Measurements from ENCODE around the gene GSTM3. TPM values are rescaled to one million over a fixed set of nuclear protein-coding genes. Genes with fewer than 3 reads are reported as not detected.

The GSTM3 gene
- total and polyA plus RNA-seq, 10 of the 15 experiments (the other 5 are each of a cell fraction or from before 2014, with no cell fraction given): not detected

- no peak for TF ChIP-seq GABPA (IDR thresholded peaks at IDR 0.05; ENCODE audit: low read depth)
- TF ChIP-seq SPI1 (IDR thresholded peaks at IDR 0.05; ENCODE audit: borderline replicate concordance, insufficient read depth, low read depth, low read length): no peak
- no peak for TF ChIP-seq ZNF384 (IDR thresholded peaks at IDR 0.05; ENCODE audit: borderline replicate concordance, low read depth, low read length)
- TF ChIP-seq POLR2AphosphoS2 (IDR thresholded peaks at IDR 0.05; ENCODE audit: low read depth, low read length): no peak
These were observed 37.3 kb upstream of the GSTM3 start (continued) for GRCh38 chr1:109777980-109778625.

GRCh38 chr1:109777436-109777835 is 36.6 kb upstream of the GSTM3 start:
- SMC1A ChIA-PET (ENCODE audit: uncharacterized antibody, unreplicated experiment): interaction anchor here (0.7 to 23.1 kb wide), 18 partner anchors 10 to 260 kb away, joined by 3 to 431 read pairs (median 4); partner anchors contain the start of gene AHCYL1
- WGBS (ENCODE audit: insufficient coverage, insufficient replicate concordance, low lambda C conversion rate, missing lambda C conversion rate): 73% methylated on average over 7 of the region's 7 CpGs
- in situ Hi-C loops (cut with MboI): loop anchor here (5.0 kb wide), 1 partner anchor 205 kb away; the partner anchor contains the start of gene AHCYL1
- intact Hi-C loops (cut with micrococcal nuclease; ENCODE audit: unreplicated experiment): loop anchor here (1.0 to 5.0 kb wide), 3 partner anchors 135 to 234 kb away; partner anchors contain the start of genes AHCYL1 and CSF1
- H3K27ac ChIP-seq (ENCODE audit: control insufficient read depth, insufficient read depth): no peak overlapping the region
- CTCF ChIA-PET: interaction anchor here (0.6 to 27.2 kb wide), 39 partner anchors 9 to 303 kb away, joined by 3 to 759 read pairs (median 4); partner anchors contain the start of genes AHCYL1, GNAI3 and STRIP1
- RAD21 ChIA-PET (ENCODE audit: unreplicated experiment): interaction anchor here (0.6 to 14.8 kb wide), 16 partner anchors 11 to 683 kb away, joined by 3 to 390 read pairs (median 4); partner anchors contain the start of gene AHCYL1
- DNase-seq (ENCODE audit: low read depth, low spot score) (no peak), ATAC-seq (no peak), FAIRE-seq (no peak)
- H3K9ac ChIP-seq (ENCODE audit: control insufficient read depth, insufficient read depth, low read length): no peak overlapping the region
- 0 out of 4 replicates have a peak, but pooled peaks cover 0 to 2% of the 10 kb centered on the region in 2 experiments for H3K27me3 ChIP-seq (replicated peaks in 1 of 2; ENCODE audit: control insufficient read depth in 2 of 2, insufficient read depth in 2 of 2, low read length in 1 of 2)
- peaks cover 5% of the 10 kb centered on the region for H3K9me3 ChIP-seq (replicated peaks; ENCODE audit: control insufficient read depth, insufficient read depth, low read length)
- H3K4me3 ChIP-seq: no peak overlapping the region
- no peak overlapping the region for H2AFZ ChIP-seq (ENCODE audit: control insufficient read depth, low read depth, low read length)
- H3K4me2 ChIP-seq (ENCODE audit: control insufficient read depth, insufficient read depth): no peak overlapping the region
- H3K4me1 ChIP-seq (ENCODE audit: control insufficient read depth, insufficient read depth, low read length): no peaks in the 10 kb centered on the region
- BruUV-seq (replicated peaks): no TSS peak
- no peaks in the 10 kb centered on the region for H3K79me2 ChIP-seq (ENCODE audit: control insufficient read depth, insufficient read depth, low read length)
- no peaks in the 10 kb centered on the region for H4K20me1 ChIP-seq (ENCODE audit: control insufficient read depth, insufficient read depth)
- H3K36me3 ChIP-seq (ENCODE audit: control insufficient read depth in 2 of 2, insufficient read depth in 2 of 2, low read length in 1 of 2): no peaks in the 10 kb centered on the region
- POLR2A ChIA-PET: interaction anchor here (1.2 to 2.8 kb wide), 2 partner anchors 205 to 207 kb away, joined by 9 to 23 read pairs; partner anchors contain the start of gene AHCYL1
- TF ChIP-seq IRF5 (IDR thresholded peaks at IDR 0.05; ENCODE audit: borderline replicate concordance) (no peak), PKNOX1 (IDR thresholded peaks at IDR 0.05) (no peak), ZNF687 (IDR thresholded peaks at IDR 0.05) (no peak), IRF3 (IDR thresholded peaks at IDR 0.05) (no peak), NR2C1 (IDR thresholded peaks at IDR 0.05) (no peak), RAD21 (IDR thresholded peaks at IDR 0.05; ENCODE audit: insufficient read depth, low read depth, low read length) (no peak), BCL11A (IDR thresholded peaks at IDR 0.05; ENCODE audit: low read depth, low read length) (no peak)

All from GM12878 (cell line).